Loucy (cell line): ENCODE results near the gene IGSF21.

Experiments
- EZH2phosphoT487 ChIP-seq: fragments of 200-600 bp; IDR thresholded peaks from 2 replicates; pipeline ENCODE4 v1.6.1; 2018; ENCODE audit warnings: antibody characterized with exemption, mild to moderate bottlenecking, moderate library complexity, borderline replicate concordance
- TF ChIP-seq, protein P1 (sequence below): fragments of 200-600 bp; sonication (generic); conservative IDR thresholded peaks from 2 replicates; pipeline ENCODE4 v1.5.1; 2014; ENCODE audit warnings: mild to moderate bottlenecking, antibody characterized with exemption, low read length

DNA sequence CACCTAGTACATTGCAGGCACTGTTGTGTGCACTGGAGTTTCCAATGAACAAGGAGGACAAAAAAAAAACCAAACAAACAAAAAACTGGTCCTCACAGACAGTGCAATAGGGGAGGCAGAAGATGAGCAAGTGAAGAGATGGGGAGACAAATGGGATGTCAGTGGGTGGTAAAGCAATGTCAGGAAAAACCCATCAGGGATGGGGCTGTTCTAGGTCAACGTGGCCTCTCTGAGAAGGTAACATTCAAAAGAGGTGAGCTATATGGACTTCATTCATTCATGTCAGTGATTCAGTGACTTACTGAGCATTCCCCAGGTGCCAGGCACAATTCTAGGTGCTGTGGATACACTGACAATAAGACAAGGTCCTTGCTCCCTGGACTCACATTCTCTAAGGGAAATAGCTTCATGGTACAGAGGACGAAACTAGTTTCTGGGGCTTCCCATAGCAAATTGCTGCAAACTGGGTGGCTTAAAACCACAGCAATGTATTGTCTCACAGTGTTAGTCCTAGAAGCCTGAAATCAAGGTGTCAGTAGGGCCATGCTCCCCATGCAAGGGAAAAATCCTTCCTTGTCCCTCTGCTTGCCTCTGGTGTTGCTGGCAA, 232.7 kb downstream of the IGSF21 start:
- TF ChIP-seq, protein P1, sequence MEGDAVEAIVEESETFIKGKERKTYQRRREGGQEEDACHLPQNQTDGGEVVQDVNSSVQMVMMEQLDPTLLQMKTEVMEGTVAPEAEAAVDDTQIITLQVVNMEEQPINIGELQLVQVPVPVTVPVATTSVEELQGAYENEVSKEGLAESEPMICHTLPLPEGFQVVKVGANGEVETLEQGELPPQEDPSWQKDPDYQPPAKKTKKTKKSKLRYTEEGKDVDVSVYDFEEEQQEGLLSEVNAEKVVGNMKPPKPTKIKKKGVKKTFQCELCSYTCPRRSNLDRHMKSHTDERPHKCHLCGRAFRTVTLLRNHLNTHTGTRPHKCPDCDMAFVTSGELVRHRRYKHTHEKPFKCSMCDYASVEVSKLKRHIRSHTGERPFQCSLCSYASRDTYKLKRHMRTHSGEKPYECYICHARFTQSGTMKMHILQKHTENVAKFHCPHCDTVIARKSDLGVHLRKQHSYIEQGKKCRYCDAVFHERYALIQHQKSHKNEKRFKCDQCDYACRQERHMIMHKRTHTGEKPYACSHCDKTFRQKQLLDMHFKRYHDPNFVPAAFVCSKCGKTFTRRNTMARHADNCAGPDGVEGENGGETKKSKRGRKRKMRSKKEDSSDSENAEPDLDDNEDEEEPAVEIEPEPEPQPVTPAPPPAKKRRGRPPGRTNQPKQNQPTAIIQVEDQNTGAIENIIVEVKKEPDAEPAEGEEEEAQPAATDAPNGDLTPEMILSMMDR = no peak
- TF ChIP-seq EZH2phosphoT487 = no peak
